Measurements from ENCODE around the gene FAR2. TPM values are rescaled to one million over a fixed set of nuclear protein-coding genes. Genes with fewer than 3 reads are reported as not detected.

FAR2 gene
- polyA plus RNA-seq, 3 donors, result 14.8 to 38.0 (median 35.8) TPM

DNA sequence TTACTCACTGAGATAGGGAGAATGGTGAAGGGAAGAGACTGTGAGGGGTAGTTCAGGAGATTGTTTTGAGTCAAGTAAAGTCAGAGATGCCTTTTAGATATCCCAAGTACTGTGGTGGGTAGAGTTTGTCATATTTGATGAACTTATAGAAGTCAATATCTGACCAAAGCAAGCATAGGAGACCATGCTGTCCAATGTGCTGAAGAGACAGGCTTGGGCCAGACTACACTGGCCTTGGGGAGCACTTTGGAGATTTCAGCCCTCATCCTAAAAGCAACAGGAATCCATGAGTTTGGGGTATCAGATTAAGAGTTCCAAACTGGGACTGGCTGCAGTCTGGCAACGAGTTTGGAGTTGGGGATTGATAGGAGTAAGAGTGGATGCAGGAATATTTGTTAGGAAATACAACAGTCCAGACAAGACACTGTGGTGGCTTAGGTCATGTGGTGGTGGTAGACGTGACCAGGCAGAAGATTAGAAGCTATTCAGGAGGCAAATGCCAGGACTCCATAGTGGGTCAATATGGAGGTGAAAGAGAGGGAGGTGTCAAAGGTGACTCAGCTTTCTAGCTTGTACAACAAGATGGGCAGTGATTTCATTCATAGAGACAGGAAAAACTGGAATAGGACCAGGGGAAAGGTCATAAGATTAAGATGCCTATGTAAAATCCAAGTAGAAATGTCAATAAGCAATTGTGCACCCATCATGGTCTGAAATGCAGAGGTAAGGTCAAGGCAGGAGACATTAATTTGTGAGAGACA lies 81.9 kb downstream of the FAR2 start:
- Mint-ChIP-seq H3K27me3 (ENCODE audit: low read depth in 3 of 3) (no peaks in the 10 kb centered on the region), H3K27ac (no peak overlapping the region), H3K9me3 (no peaks in the 10 kb centered on the region), H3K4me3 (no peak overlapping the region), H3K4me1 (peaks cover 3% of the 10 kb centered on the region), H3K36me3 (peaks cover 0 to 2% of the 10 kb centered on the region in 2 donors)
- Histone ChIP-seq H2AFZ (ENCODE audit: insufficient read depth, low read depth, low read length, poor library complexity, severe bottlenecking) (no peak overlapping the region), H4K20me1 (ENCODE audit: insufficient read depth, low read length) (no peaks in the 10 kb centered on the region), H3K4me2 (replicated peaks; ENCODE audit: extremely low read depth, low read length, poor library complexity, severe bottlenecking) (no peak overlapping the region), H3K4me1 (ENCODE audit: control insufficient read depth in 1 of 2, insufficient read depth in 2 of 2, low read length in 2 of 2) (no peaks in the 10 kb centered on the region), H3K27me3 (ENCODE audit: control insufficient read depth in 2 of 2, insufficient read depth in 2 of 2, low read length in 2 of 2) (no peaks in the 10 kb centered on the region), H3K79me2 (ENCODE audit: insufficient read depth, low read length) (no peaks in the 10 kb centered on the region), H3K9ac (ENCODE audit: insufficient read depth, low read length, poor library complexity, severe bottlenecking) (no peak overlapping the region), H3K4me3 (replicated peaks in 1 of 3; ENCODE audit: low read depth in 2 of 3, low read length in 3 of 3) (no peak overlapping the region), H3K27ac (ENCODE audit: low read depth in 1 of 2, low read length in 2 of 2) (no peak overlapping the region), H3K36me3 (replicated peaks in 1 of 2; ENCODE audit: control insufficient read depth in 1 of 2, insufficient read depth in 2 of 2, low read length in 2 of 2) (no peaks in the 10 kb centered on the region), H3K9me3 (replicated peaks in 1 of 2; ENCODE audit: control insufficient read depth in 1 of 2, insufficient read depth in 1 of 2, low read length in 2 of 2) (no peaks in the 10 kb centered on the region)
- intact Hi-C loops (cut with micrococcal nuclease), result no loop called here
- DNase-seq, result no peak
- WGBS (ENCODE audit: insufficient coverage), result 100% methylated on average over 2 of the region's 2 CpGs
- TF ChIP-seq, protein P1, sequence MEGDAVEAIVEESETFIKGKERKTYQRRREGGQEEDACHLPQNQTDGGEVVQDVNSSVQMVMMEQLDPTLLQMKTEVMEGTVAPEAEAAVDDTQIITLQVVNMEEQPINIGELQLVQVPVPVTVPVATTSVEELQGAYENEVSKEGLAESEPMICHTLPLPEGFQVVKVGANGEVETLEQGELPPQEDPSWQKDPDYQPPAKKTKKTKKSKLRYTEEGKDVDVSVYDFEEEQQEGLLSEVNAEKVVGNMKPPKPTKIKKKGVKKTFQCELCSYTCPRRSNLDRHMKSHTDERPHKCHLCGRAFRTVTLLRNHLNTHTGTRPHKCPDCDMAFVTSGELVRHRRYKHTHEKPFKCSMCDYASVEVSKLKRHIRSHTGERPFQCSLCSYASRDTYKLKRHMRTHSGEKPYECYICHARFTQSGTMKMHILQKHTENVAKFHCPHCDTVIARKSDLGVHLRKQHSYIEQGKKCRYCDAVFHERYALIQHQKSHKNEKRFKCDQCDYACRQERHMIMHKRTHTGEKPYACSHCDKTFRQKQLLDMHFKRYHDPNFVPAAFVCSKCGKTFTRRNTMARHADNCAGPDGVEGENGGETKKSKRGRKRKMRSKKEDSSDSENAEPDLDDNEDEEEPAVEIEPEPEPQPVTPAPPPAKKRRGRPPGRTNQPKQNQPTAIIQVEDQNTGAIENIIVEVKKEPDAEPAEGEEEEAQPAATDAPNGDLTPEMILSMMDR (IDR thresholded peaks at IDR 0.05), result no peak

DNA sequence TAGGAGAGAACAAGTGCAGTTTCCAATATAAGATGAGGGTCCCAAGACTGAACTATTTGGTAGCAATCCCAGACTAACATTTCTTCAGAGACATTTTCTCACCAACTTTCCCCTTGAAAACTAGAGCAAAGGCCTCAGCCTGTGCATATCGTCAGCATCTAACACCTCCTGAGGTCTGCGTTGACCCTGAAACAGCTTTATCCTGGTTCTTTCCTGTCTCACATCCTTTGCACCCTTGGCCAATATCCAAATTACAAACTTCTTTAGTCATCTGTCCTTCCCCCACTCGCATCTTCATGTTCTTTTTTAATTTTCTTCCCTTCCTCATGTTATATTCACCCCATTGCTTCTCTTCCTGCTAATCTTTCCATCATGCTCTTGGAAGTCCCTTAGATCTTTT lies 83.0 kb downstream of the FAR2 start:
- H3K36me3 ChIP-seq (replicated peaks in 1 of 2; ENCODE audit: control insufficient read depth in 1 of 2, insufficient read depth in 2 of 2, low read length in 2 of 2), result no peaks in the 10 kb centered on the region
- no peaks in the 10 kb centered on the region for H4K20me1 ChIP-seq (ENCODE audit: insufficient read depth, low read length)
- Mint-ChIP-seq H3K4me1 (peaks cover 3% of the 10 kb centered on the region), H3K27ac (no peak overlapping the region), H3K9me3 (peaks cover 0 to 3% (median 0%) of the 10 kb centered on the region in 7 donors), H3K27me3 (ENCODE audit: low read depth in 3 of 3) (no peaks in the 10 kb centered on the region), H3K36me3 (peaks cover 0 to 2% of the 10 kb centered on the region in 2 donors), H3K4me3 (no peak overlapping the region)
- H3K27ac ChIP-seq (ENCODE audit: low read depth in 1 of 2, low read length in 2 of 2), result no peak overlapping the region
- no peak overlapping the region for H3K9ac ChIP-seq (ENCODE audit: insufficient read depth, low read length, poor library complexity, severe bottlenecking)
- no peak overlapping the region for H2AFZ ChIP-seq (ENCODE audit: insufficient read depth, low read depth, low read length, poor library complexity, severe bottlenecking)
- no peaks in the 10 kb centered on the region for H3K4me1 ChIP-seq (ENCODE audit: control insufficient read depth in 1 of 2, insufficient read depth in 2 of 2, low read length in 2 of 2)
- intact Hi-C loops (cut with micrococcal nuclease), result no loop called here
- H3K4me3 ChIP-seq (replicated peaks in 1 of 3; ENCODE audit: low read depth in 2 of 3, low read length in 3 of 3), result no peak overlapping the region
- DNase-seq, result no peak
- H3K27me3 ChIP-seq (ENCODE audit: control insufficient read depth in 2 of 2, insufficient read depth in 2 of 2, low read length in 2 of 2), result no peaks in the 10 kb centered on the region
- WGBS (ENCODE audit: insufficient coverage), result 82% methylated on average over 3 of the region's 3 CpGs
- H3K79me2 ChIP-seq (ENCODE audit: insufficient read depth, low read length), result no peaks in the 10 kb centered on the region
- no peak overlapping the region for H3K4me2 ChIP-seq (replicated peaks; ENCODE audit: extremely low read depth, low read length, poor library complexity, severe bottlenecking)
- H3K9me3 ChIP-seq (replicated peaks in 1 of 2; ENCODE audit: control insufficient read depth in 1 of 2, insufficient read depth in 1 of 2, low read length in 2 of 2), result no peaks in the 10 kb centered on the region
- TF ChIP-seq, protein P1 (IDR thresholded peaks at IDR 0.05), result no peak

Data from CD14-positive monocyte (primary cell).